ENCODE measurements around the gene ABCA6.

The ABCA6 gene

GRCh38 chr17:69064476-69064875, 77.2 kb downstream of the ABCA6 start:
- no peak overlapping the region for H3K4ac ChIP-seq (ENCODE audit: low read length)

GRCh38 chr17:69064001-69064400, 77.7 kb downstream of the ABCA6 start:
- Histone ChIP-seq H2AFZ (ENCODE audit: low read length) (no peak overlapping the region), H3K4me2 (ENCODE audit: insufficient read depth, low read length, poor library complexity, severe bottlenecking) (no peak overlapping the region), H2BK15ac (ENCODE audit: low read length) (no peak overlapping the region), H3K27me3 (ENCODE audit: control insufficient read depth in 3 of 3, insufficient read depth in 3 of 3, low read depth in 1 of 3, low read length in 3 of 3) (no peaks in the 10 kb centered on the region), H2AK5ac (ENCODE audit: low read depth, low read length) (no peak overlapping the region), H3K79me1 (ENCODE audit: low read depth, low read length) (no peaks in the 10 kb centered on the region), H2BK12ac (ENCODE audit: low read length) (no peak overlapping the region), H3K14ac (ENCODE audit: low read length) (no peak overlapping the region), H4K8ac (ENCODE audit: low read depth, low read length) (no peak overlapping the region), H3K4me1 (ENCODE audit: control insufficient read depth in 2 of 2, insufficient read depth in 1 of 2, low read depth in 1 of 2, low read length in 2 of 2) (peaks cover under 1 to 10% of the 10 kb centered on the region in 2 donors), H3K9ac (ENCODE audit: low read depth, low read length, poor library complexity) (no peak overlapping the region), H3K27ac (replicated peaks; ENCODE audit: low read length) (no peak overlapping the region), H3K9me3 (replicated peaks in 1 of 2; ENCODE audit: control insufficient read depth in 2 of 2, insufficient read depth in 1 of 2, low read depth in 1 of 2, low read length in 2 of 2) (peaks cover 0 to 4% of the 10 kb centered on the region in 2 donors), H3K18ac (ENCODE audit: low read length) (no peak overlapping the region), H2BK120ac (ENCODE audit: low read depth, low read length) (no peak overlapping the region), H3K36me3 (replicated peaks in 1 of 2; ENCODE audit: control insufficient read depth in 2 of 2, insufficient read depth in 2 of 2, low read length in 2 of 2) (no peaks in the 10 kb centered on the region), H3K23ac (ENCODE audit: low read depth, low read length, poor library complexity) (no peak overlapping the region), H3K4me3 (ENCODE audit: low read length in 2 of 2) (no peak overlapping the region), H4K91ac (ENCODE audit: low read depth, low read length, poor library complexity) (no peak overlapping the region), H2BK5ac (ENCODE audit: low read length) (no peak overlapping the region), H3K4ac (ENCODE audit: low read length) (no peak overlapping the region)
- no CpG with 5 or more reads among the region's 2 CpGs for WGBS, 2 donors (ENCODE audit: extremely low coverage in 2 of 2, insufficient read length in 2 of 2, insufficient replicate concordance in 1 of 2)
- DNase-seq (ENCODE audit: low spot score) = no peak

More at GRCh38 chr17:69064476-69064875, 77.2 kb downstream of the ABCA6 start:
- WGBS, 2 donors (ENCODE audit: extremely low coverage in 2 of 2, insufficient read length in 2 of 2, insufficient replicate concordance in 1 of 2) = no CpG with 5 or more reads among the region's 1 CpG
- Histone ChIP-seq H2AK5ac (ENCODE audit: low read depth, low read length) (no peak overlapping the region), H2BK15ac (ENCODE audit: low read length) (no peak overlapping the region), H3K79me1 (ENCODE audit: low read depth, low read length) (no peaks in the 10 kb centered on the region), H2BK5ac (ENCODE audit: low read length) (no peak overlapping the region), H3K18ac (ENCODE audit: low read length) (no peak overlapping the region), H4K8ac (ENCODE audit: low read depth, low read length) (no peak overlapping the region), H3K9ac (ENCODE audit: low read depth, low read length, poor library complexity) (no peak overlapping the region), H3K36me3 (replicated peaks in 1 of 2; ENCODE audit: control insufficient read depth in 2 of 2, insufficient read depth in 2 of 2, low read length in 2 of 2) (no peaks in the 10 kb centered on the region), H3K27ac (replicated peaks; ENCODE audit: low read length) (no peak overlapping the region), H3K14ac (ENCODE audit: low read length) (no peak overlapping the region), H3K4me3 (ENCODE audit: low read length in 2 of 2) (no peak overlapping the region), H3K23ac (ENCODE audit: low read depth, low read length, poor library complexity) (no peak overlapping the region), H2BK12ac (ENCODE audit: low read length) (no peak overlapping the region), H4K91ac (ENCODE audit: low read depth, low read length, poor library complexity) (no peak overlapping the region), H3K9me3 (replicated peaks in 1 of 2; ENCODE audit: control insufficient read depth in 2 of 2, insufficient read depth in 1 of 2, low read depth in 1 of 2, low read length in 2 of 2) (no peaks in the 10 kb centered on the region), H3K27me3 (ENCODE audit: control insufficient read depth in 3 of 3, insufficient read depth in 3 of 3, low read depth in 1 of 3, low read length in 3 of 3) (no peaks in the 10 kb centered on the region), H2AFZ (ENCODE audit: low read length) (no peak overlapping the region), H2BK120ac (ENCODE audit: low read depth, low read length) (no peak overlapping the region), H3K4me1 (ENCODE audit: control insufficient read depth in 2 of 2, insufficient read depth in 1 of 2, low read depth in 1 of 2, low read length in 2 of 2) (peaks cover 4 to 15% of the 10 kb centered on the region in 2 donors), H3K4me2 (ENCODE audit: insufficient read depth, low read length, poor library complexity, severe bottlenecking) (no peak overlapping the region)
- no peak for DNase-seq (ENCODE audit: low spot score)

- no peak overlapping the region for H4K91ac ChIP-seq (ENCODE audit: low read depth, low read length, poor library complexity)
- WGBS, 2 donors (ENCODE audit: extremely low coverage in 2 of 2, insufficient read length in 2 of 2, insufficient replicate concordance in 1 of 2) = no CpG with 5 or more reads among the region's 4 CpGs
- H3K4ac ChIP-seq (ENCODE audit: low read length) = no peak overlapping the region
- H4K8ac ChIP-seq (ENCODE audit: low read depth, low read length) = no peak overlapping the region
- H3K23ac ChIP-seq (ENCODE audit: low read depth, low read length, poor library complexity) = no peak overlapping the region
- H3K4me2 ChIP-seq (ENCODE audit: insufficient read depth, low read length, poor library complexity, severe bottlenecking) = no peak overlapping the region
- no peak overlapping the region for H3K9ac ChIP-seq (ENCODE audit: low read depth, low read length, poor library complexity)
- H3K79me1 ChIP-seq (ENCODE audit: low read depth, low read length) = no peaks in the 10 kb centered on the region
- peak overlapping the region; percentile 21 for H2AFZ ChIP-seq (ENCODE audit: low read length)
- H2BK5ac ChIP-seq (ENCODE audit: low read length) = no peak overlapping the region
- no peak overlapping the region for H3K14ac ChIP-seq (ENCODE audit: low read length)
- no peak for DNase-seq (ENCODE audit: low spot score)
- no peak overlapping the region for H3K18ac ChIP-seq (ENCODE audit: low read length)
- H2BK120ac ChIP-seq (ENCODE audit: low read depth, low read length) = no peak overlapping the region
- no peak overlapping the region for H2BK15ac ChIP-seq (ENCODE audit: low read length)
- no peaks in the 10 kb centered on the region for H3K36me3 ChIP-seq (replicated peaks in 1 of 2; ENCODE audit: control insufficient read depth in 2 of 2, insufficient read depth in 2 of 2, low read length in 2 of 2)
- H2AK5ac ChIP-seq (ENCODE audit: low read depth, low read length) = no peak overlapping the region
- no peak overlapping the region for H2BK12ac ChIP-seq (ENCODE audit: low read length)
- H3K27ac ChIP-seq (replicated peaks; ENCODE audit: low read length) = no peak overlapping the region
- peaks cover 0 to 10% of the 10 kb centered on the region in 2 donors for H3K4me1 ChIP-seq (ENCODE audit: control insufficient read depth in 2 of 2, insufficient read depth in 1 of 2, low read depth in 1 of 2, low read length in 2 of 2)
- peaks cover 0 to 4% of the 10 kb centered on the region in 2 donors for H3K9me3 ChIP-seq (replicated peaks in 1 of 2; ENCODE audit: control insufficient read depth in 2 of 2, insufficient read depth in 1 of 2, low read depth in 1 of 2, low read length in 2 of 2)
- H3K27me3 ChIP-seq (ENCODE audit: control insufficient read depth in 3 of 3, insufficient read depth in 3 of 3, low read depth in 1 of 3, low read length in 3 of 3) = no peaks in the 10 kb centered on the region
- H3K4me3 ChIP-seq (ENCODE audit: low read length in 2 of 2) = no peak overlapping the region
Observed at GRCh38 chr17:69062860-69063581, 78.7 kb downstream of the ABCA6 start.

- Histone ChIP-seq H2BK5ac (ENCODE audit: low read length) (no peak overlapping the region), H4K91ac (ENCODE audit: low read depth, low read length, poor library complexity) (no peak overlapping the region), H3K36me3 (replicated peaks in 1 of 2; ENCODE audit: control insufficient read depth in 2 of 2, insufficient read depth in 2 of 2, low read length in 2 of 2) (no peaks in the 10 kb centered on the region), H3K9ac (ENCODE audit: low read depth, low read length, poor library complexity) (no peak overlapping the region), H3K79me1 (ENCODE audit: low read depth, low read length) (no peaks in the 10 kb centered on the region), H2AK5ac (ENCODE audit: low read depth, low read length) (no peak overlapping the region), H2BK15ac (ENCODE audit: low read length) (no peak overlapping the region), H3K4me2 (ENCODE audit: insufficient read depth, low read length, poor library complexity, severe bottlenecking) (no peak overlapping the region), H3K9me3 (replicated peaks in 1 of 2; ENCODE audit: control insufficient read depth in 2 of 2, insufficient read depth in 1 of 2, low read depth in 1 of 2, low read length in 2 of 2) (peaks cover 0 to 4% of the 10 kb centered on the region in 2 donors), H3K27ac (replicated peaks; ENCODE audit: low read length) (no peak overlapping the region), H3K4me3 (ENCODE audit: low read length in 2 of 2) (no peak overlapping the region), H3K4me1 (ENCODE audit: control insufficient read depth in 2 of 2, insufficient read depth in 1 of 2, low read depth in 1 of 2, low read length in 2 of 2) (peaks cover 0 to 10% of the 10 kb centered on the region in 2 donors), H3K27me3 (ENCODE audit: control insufficient read depth in 3 of 3, insufficient read depth in 3 of 3, low read depth in 1 of 3, low read length in 3 of 3) (no peaks in the 10 kb centered on the region), H2AFZ (ENCODE audit: low read length) (no peak overlapping the region), H3K4ac (ENCODE audit: low read length) (no peak overlapping the region), H3K14ac (ENCODE audit: low read length) (no peak overlapping the region), H4K8ac (ENCODE audit: low read depth, low read length) (no peak overlapping the region), H3K18ac (ENCODE audit: low read length) (no peak overlapping the region), H2BK12ac (ENCODE audit: low read length) (no peak overlapping the region), H3K23ac (ENCODE audit: low read depth, low read length, poor library complexity) (no peak overlapping the region), H2BK120ac (ENCODE audit: low read depth, low read length) (no peak overlapping the region)
- no peak for DNase-seq (ENCODE audit: low spot score)
- no CpG with 5 or more reads among the region's 4 CpGs for WGBS, 2 donors (ENCODE audit: extremely low coverage in 2 of 2, insufficient read length in 2 of 2, insufficient replicate concordance in 1 of 2)
Observed at GRCh38 chr17:69061721-69062556, 79.8 kb downstream of the ABCA6 start.

Data from neuronal stem cell (in vitro differentiated cells).